K562 (cell line): Measurements from ENCODE around the gene SP140L. TPM values are rescaled to one million over a fixed set of nuclear protein-coding genes. Genes with fewer than 3 reads are reported as not detected.

Experiments
- ATAC-seq: fragments of 200-7000 bp; cut with Tn5 transposase; 3 replicates; pipeline ENCODE4 v1.9.1; 2020; ENCODE audit warnings: moderate library complexity
- BruUV-seq: library from RNA; stranded (reverse); fragments of 400-500 nt; replicated peaks from 2 replicates; lab custom pipeline; 2021; lab: Mats Ljungman, UMichigan
- CTCF ChIA-PET: fragments of 300-600 bp; formaldehyde crosslinking; extraction: SDS; loops from one replicate; lab custom pipeline; 2021; ENCODE audit warnings: low intra/inter-chr PET ratio; lab: Yijun Ruan, JAX
- POLR2A ChIA-PET: fragments of 300-600, 350-650 bp; sonication (Branson Sonifier 250); formaldehyde crosslinking; extraction: SDS; loops from one replicate; lab custom pipeline; 2021; ENCODE audit warnings: antibody characterized with exemption, inconsistent platforms; lab: Yijun Ruan, JAX
- DNase-seq, 4 experiments: peaks; one replicate each; pipeline versions ENCODE4 v3.0.0 to v3.0.0-alpha.2; 2011 to 2018; ENCODE audit warnings: low spot score in 3 of 4, mixed read lengths in 3 of 4; ENCODE audit errors: extremely low read depth in 1 of 4
- FAIRE-seq: peaks from 2 replicates; lab custom pipeline; 2011; peaks lifted over from hg19 to GRCh38; lab: Jason Lieb, UNC
- H2AFZ ChIP-seq: 2 replicates; pipeline ENCODE4 v1.6.0; 2011; ENCODE audit warnings: low read depth, low read length, control low read depth, inconsistent platforms
- H3K27ac ChIP-seq: fragments of 200-600 bp; 3 replicates; pipeline ENCODE4 v1.8.0; 2011; ENCODE audit warnings: low read depth, mild to moderate bottlenecking, control low read depth, inconsistent platforms, low read length, moderate library complexity, mixed read lengths; ENCODE audit errors: extremely low read depth
- H3K27me3 ChIP-seq, 2 experiments: fragments of 300-600 bp in 1 of 2; 2 replicates in 1 of 2; 3 replicates in 1 of 2; pipeline versions ENCODE4 v1.6.0 to v1.8.0; 2011; ENCODE audit warnings: inconsistent platforms in 2 of 2, low read length in 2 of 2, mild to moderate bottlenecking in 1 of 2, mixed read lengths in 1 of 2, moderate library complexity in 1 of 2; ENCODE audit not compliant: control insufficient read depth in 2 of 2, insufficient read depth in 2 of 2
- H3K36me3 ChIP-seq: fragments of 300-600 bp; 3 replicates; pipeline ENCODE4 v1.8.0; 2011; ENCODE audit warnings: mild to moderate bottlenecking, low read length, inconsistent platforms; ENCODE audit not compliant: control insufficient read depth, insufficient read depth
- H3K4me1 ChIP-seq, 2 experiments: fragments of 200-600 bp in 1 of 2; replicated peaks in 1 of 2; 2 replicates in 1 of 2; 3 replicates in 1 of 2; pipeline versions ENCODE4 v1.5.1 to v1.8.0; 2011; ENCODE audit warnings: inconsistent platforms in 2 of 2, low read length in 2 of 2, mild to moderate bottlenecking in 1 of 2, mixed read lengths in 1 of 2, moderate library complexity in 1 of 2; ENCODE audit not compliant: control insufficient read depth in 2 of 2, insufficient read depth in 2 of 2
- H3K4me2 ChIP-seq: 2 replicates; pipeline ENCODE4 v1.6.1; 2011; ENCODE audit warnings: low read length, control low read depth, inconsistent platforms, mixed read lengths; ENCODE audit not compliant: insufficient read depth
- H3K4me3 ChIP-seq: fragments of 200-600 bp; sonication (generic), shearing (Covaris generic); 2 replicates; pipeline ENCODE4 v1.5.1; 2016; ENCODE audit warnings: control low read depth, inconsistent platforms
- H3K79me2 ChIP-seq: fragments of 200-600 bp; 3 replicates; pipeline ENCODE4 v1.8.0; 2011; ENCODE audit warnings: low read length, inconsistent platforms; ENCODE audit not compliant: control insufficient read depth, insufficient read depth
- H3K9ac ChIP-seq, 2 experiments: 2 replicates each; pipeline versions ENCODE4 v1.6.0 to v1.6.1; 2011; ENCODE audit warnings: low read depth in 2 of 2, low read length in 2 of 2, control low read depth in 1 of 2, inconsistent platforms in 1 of 2, mild to moderate bottlenecking in 1 of 2, mixed read lengths in 1 of 2; ENCODE audit not compliant: insufficient read depth in 1 of 2
- H3K9me1 ChIP-seq: one replicate; pipeline ENCODE4 v1.6.0; 2011; ENCODE audit warnings: inconsistent platforms, mild to moderate bottlenecking, low read length, moderate library complexity; ENCODE audit not compliant: control insufficient read depth, insufficient read depth
- H3K9me3 ChIP-seq: replicated peaks from 2 replicates; pipeline ENCODE4 v1.5.1; 2011; ENCODE audit warnings: low read depth, low read length, inconsistent platforms; ENCODE audit not compliant: control insufficient read depth, insufficient read depth
- H4K20me1 ChIP-seq: replicated peaks from 2 replicates; pipeline ENCODE4 v1.6.1; 2011; ENCODE audit warnings: low read length, inconsistent platforms, mixed read lengths; ENCODE audit not compliant: control insufficient read depth, insufficient read depth
- BCL6 ChIP-seq: fragments of 250-450 bp; sonication (Bioruptor Pico); IDR thresholded peaks from 2 replicates; pipeline ENCODE4 v1.4.0; 2020
- CCAR2 ChIP-seq: fragments of 200-400 bp; formaldehyde crosslinking; IDR thresholded peaks from 2 replicates; pipeline ENCODE4 v1.6.1; 2017; ENCODE audit warnings: mild to moderate bottlenecking, low read depth, low read length
- CCNT2 ChIP-seq: IDR thresholded peaks from 2 replicates; pipeline ENCODE4 v1.6.1; 2011; ENCODE audit warnings: borderline replicate concordance, low read depth, mild to moderate bottlenecking, moderate library complexity, mixed read lengths, low read length; ENCODE audit not compliant: insufficient read length; ENCODE audit errors: extremely low read depth
- GTF2E2 ChIP-seq: fragments of 200-800 bp; sonication (Bioruptor generic); IDR thresholded peaks from 2 replicates; pipeline ENCODE4 v1.6.1; 2016; ENCODE audit warnings: missing genetic modification characterization, missing compliant biosample characterization
- GTF3C2 ChIP-seq: IDR thresholded peaks from 3 replicates; pipeline ENCODE4 v1.6.1; 2011; ENCODE audit warnings: borderline replicate concordance, mild to moderate bottlenecking, moderate library complexity; ENCODE audit not compliant: insufficient read length; ENCODE audit errors: extremely low read depth
- MNT ChIP-seq, 2 experiments: fragments of 450-650 bp; conservative IDR thresholded peaks; 2 replicates each; pipeline ENCODE4 v1.6.1; 2017; ENCODE audit warnings: mild to moderate bottlenecking in 2 of 2, moderate library complexity in 2 of 2
- NR2C2 ChIP-seq, 2 experiments: fragments of 200-800 bp in 1 of 2; sonication (Bioruptor generic) in 1 of 2; sonication (generic) in 1 of 2; formaldehyde crosslinking in 1 of 2; IDR thresholded peaks; 2 replicates each; pipeline versions ENCODE4 v1.6.1 to v1.8.0; 2016 to 2022; ENCODE audit warnings: mild to moderate bottlenecking in 1 of 2, missing compliant biosample characterization in 1 of 2, missing genetic modification characterization in 1 of 2, missing genetic modification reagents in 1 of 2
- POU5F1 ChIP-seq: fragments of 150-350 bp; IDR thresholded peaks from 2 replicates; pipeline ENCODE4 v1.6.1; 2014; ENCODE audit warnings: borderline replicate concordance, low read length, low read depth, mild to moderate bottlenecking; ENCODE audit not compliant: partially characterized antibody
- RNF2 ChIP-seq: sonication (generic); IDR thresholded peaks from 2 replicates; pipeline ENCODE4 v1.6.1; 2016
- STAT5B ChIP-seq: fragments of 250-450 bp; sonication (Bioruptor Pico); IDR thresholded peaks from 2 replicates; pipeline ENCODE4 v1.8.0; 2021; ENCODE audit warnings: mild to moderate bottlenecking, inconsistent platforms
- TRIM28 ChIP-seq: fragments of 450-650 bp; IDR thresholded peaks from 2 replicates; pipeline ENCODE4 v1.6.1; 2017
- ZNF124 ChIP-seq: sonication (generic); formaldehyde crosslinking; IDR thresholded peaks from 2 replicates; pipeline ENCODE4 v1.8.1; 2022; ENCODE audit warnings: missing genetic modification reagents
- ZNF384 ChIP-seq: IDR thresholded peaks from 2 replicates; pipeline ENCODE4 v1.6.1; 2012; ENCODE audit warnings: low read depth, low read length, improper control_type of control experiment
- WGBS: fragments of 100-300 bp; shearing (Covaris generic); methylation state at CpG from one replicate; pipeline ENCODE4 v1.1.6; 2016; ENCODE audit warnings: low coverage, mixed read lengths; ENCODE audit not compliant: insufficient coverage; ENCODE audit errors: missing lambda C conversion rate; 5-methylcytosine and 5-hydroxymethylcytosine counted together
- in situ Hi-C: fragments of 300-500 bp; cut with MboI; formaldehyde crosslinking; loops from 4 replicates; pipeline ENCODE4 v1.15.0; 2018; ENCODE audit warnings: inconsistent platforms, mixed read lengths
- intact Hi-C: fragments of 100-400 bp; cut with micrococcal nuclease; formaldehyde crosslinking; loops from 2 replicates; pipeline ENCODE4 v1.14.2; 2022
- polyA plus RNA-seq, 8 experiments: library from polyadenylated mRNA; depleted of rRNA in 4 of 8; stranded (reverse) in 5 of 8; unstranded in 3 of 8; fragments of >200 nt; fragmentation: Nextera tagmentation in 2 of 8; fragmentation: Illumina TruSeq in 1 of 8; extraction: Ambion mirVana in 2 of 8; extraction: Trizol in 1 of 8; gene quantifications; 2 replicates each; pipeline versions ENCODE4 v1.2.1 to v1.2.3, GENCODE V29; 2011 to 2014; ENCODE audit warnings: inconsistent platforms in 1 of 8, missing spikeins in 1 of 8
- total RNA-seq, 7 experiments: library from RNA; depleted of rRNA in 6 of 7; stranded (reverse); fragments of >200 nt in 6 of 7; fragmentation: Illumina TruSeq in 2 of 7; extraction: Trizol in 2 of 7; gene quantifications; 2 replicates each; pipeline versions ENCODE4 v1.2.1 to v1.2.3, GENCODE V29; 2011 to 2021; ENCODE audit warnings: low replicate concordance in 1 of 7

Gene SP140L
- total and polyA plus RNA-seq, 9 of the 15 experiments (the other 6 are each of a cell fraction or from before 2014, with no cell fraction given): 4.0 to 15.5 (median 11.3) TPM

- intact Hi-C loops: loop anchor here (10.0 kb wide), 1 partner anchor 290 kb away; no protein-coding TSS in a partner anchor
Measured at GRCh38 chr2:230324503-230324902, 2.5 kb upstream of the SP140L start.

More at GRCh38 chr2:230324503-230324902, 2.5 kb upstream of the SP140L start:
- peaks cover 7% of the 10 kb centered on the region; the same call in 2 of the 3 replicates for H3K79me2 ChIP-seq
- POLR2A ChIA-PET: no interaction called here
- no peak overlapping the region for H3K27ac ChIP-seq
- BruUV-seq: no TSS peak
- ATAC-seq: no peak
- no peak overlapping the region for H2AFZ ChIP-seq
- TF ChIP-seq CCNT2 (no peak), RNF2 (no peak), STAT5B (CRISPR knock-in tag) (no peak), BCL6 (CRISPR knock-in tag) (no peak), POU5F1 (no peak), CCAR2 (no peak), ZNF384 (no peak), GTF2E2 (no peak), ZNF124 (no peak), MNT (conservative IDR thresholded peaks at IDR 0.05) (no peak), NR2C2 (CRISPR knock-in tag; IDR thresholded peaks at IDR 0.05) (no peak), NR2C2 (tag; IDR thresholded peaks at IDR 0.05) (no peak), TRIM28 (no peak), GTF3C2 (no peak)
- H3K4me2 ChIP-seq: no peak overlapping the region
- in situ Hi-C loops: no loop called here
- no peak overlapping the region for H3K9ac ChIP-seq
- H3K9me1 ChIP-seq: no peaks in the 10 kb centered on the region
- FAIRE-seq: no peak
- no peaks in the 10 kb centered on the region for H3K27me3 ChIP-seq
- peaks cover 5% of the 10 kb centered on the region for H3K9me3 ChIP-seq
- no peak overlapping the region for H3K4me3 ChIP-seq
- no peak for DNase-seq
- no peaks in the 10 kb centered on the region for H4K20me1 ChIP-seq
- CTCF ChIA-PET: no interaction called here
- WGBS: 57% methylated on average over 5 of the region's 5 CpGs
- peaks cover 1 to 16% of the 10 kb centered on the region in 2 experiments; a peak in 4 of 5 replicates for H3K4me1 ChIP-seq
- no peaks in the 10 kb centered on the region for H3K36me3 ChIP-seq
